ENCODE data around the gene RAD21L1.

- TF ChIP-seq EP300 (IDR thresholded peaks at IDR 0.05) (no peak), CTCF (IDR thresholded peaks at IDR 0.05) (no peak), POLR2AphosphoS5 (IDR thresholded peaks at IDR 0.05) (no peak), POLR2A (IDR thresholded peaks at IDR 0.05) (no peak)
Measured at GRCh38 chr20:1298166-1298565, 72.3 kb downstream of the RAD21L1 start.
